GM10266 (cell line): ENCODE results near the gene EEPD1.

ENCODE experiments used
- DNase-seq: peaks from one replicate; pipeline ENCODE4 v3.0.0; 2012; ENCODE audit errors: extremely low spot score
- CTCF ChIP-seq: IDR thresholded peaks from 2 replicates; pipeline ENCODE4 v1.5.1; 2012; ENCODE audit warnings: mild to moderate bottlenecking, low read depth; ENCODE audit not compliant: control insufficient read depth, insufficient read depth; ENCODE audit errors: missing control alignments

Gene EEPD1

GRCh38 chr7:36288501-36288900, 135.4 kb downstream of the EEPD1 start:
- no peak for TF ChIP-seq CTCF
- no peak for DNase-seq

GRCh38 chr7:36289833-36290661, 137.0 kb downstream of the EEPD1 start:
- TF ChIP-seq CTCF = no peak
- no peak for DNase-seq

GRCh38 chr7:36291387-36292316, 138.6 kb downstream of the EEPD1 start:
- peak; percentile 68 for DNase-seq
- peak; percentile 94 for TF ChIP-seq CTCF

GRCh38 chr7:36295090-36295489, 142.0 kb downstream of the EEPD1 start:
- no peak for DNase-seq
- no peak for TF ChIP-seq CTCF

GRCh38 chr7:36296284-36296683, 143.2 kb downstream of the EEPD1 start:
- DNase-seq = no peak
- TF ChIP-seq CTCF = no peak

- TF ChIP-seq CTCF = no peak
- DNase-seq = no peak
Observed at GRCh38 chr7:36297364-36298009, 144.4 kb downstream of the EEPD1 start.

- DNase-seq = no peak
- TF ChIP-seq CTCF = no peak
Observed at GRCh38 chr7:36298106-36298505, 145.1 kb downstream of the EEPD1 start.
